K562 (cell line): ENCODE data around the gene MKNK2. TPM values are rescaled to one million over a fixed set of nuclear protein-coding genes. Genes with fewer than 3 reads are reported as not detected.

Experiments used
- CBFB ChIP-seq: sonication (generic); formaldehyde crosslinking; IDR thresholded peaks from 2 replicates; pipeline ENCODE4 v1.4.0; 2020; ENCODE audit warnings: mild to moderate bottlenecking, missing genetic modification reagents
- FOSL1 ChIP-seq: fragments of 200-800 bp; sonication (Bioruptor generic); conservative IDR thresholded peaks from 2 replicates; pipeline ENCODE4 v1.6.1; 2016; ENCODE audit warnings: missing genetic modification characterization, missing compliant biosample characterization
- FOXA3 ChIP-seq, 2 experiments: fragments of 450-650 bp in 1 of 2; sonication (generic) in 1 of 2; formaldehyde crosslinking; IDR thresholded peaks in 1 of 2; conservative IDR thresholded peaks in 1 of 2; 2 replicates each; pipeline versions ENCODE4 v1.4.0 to v1.8.0; 2020 to 2022; ENCODE audit warnings: mild to moderate bottlenecking in 2 of 2, missing genetic modification reagents in 1 of 2
- GATAD2B ChIP-seq: fragments of 450-650 bp; IDR thresholded peaks from 2 replicates; pipeline ENCODE4 v1.6.1; 2017; ENCODE audit warnings: mild to moderate bottlenecking, borderline replicate concordance
- MAX ChIP-seq: sonication (generic); formaldehyde crosslinking; IDR thresholded peaks from 2 replicates; pipeline ENCODE4 v1.9.0; 2022; ENCODE audit warnings: mild to moderate bottlenecking, missing genetic modification reagents
- NBN ChIP-seq: fragments of 450-650 bp; IDR thresholded peaks from 2 replicates; pipeline ENCODE4 v1.6.1; 2016; ENCODE audit warnings: low read depth, mild to moderate bottlenecking
- RBFOX2 ChIP-seq: fragments of 200-400 bp; formaldehyde crosslinking; IDR thresholded peaks from 2 replicates; pipeline ENCODE4 v1.6.1; 2017; ENCODE audit warnings: low read depth, mild to moderate bottlenecking, low read length, moderate library complexity
- RBM14 ChIP-seq: fragments of 200-400 bp; formaldehyde crosslinking; IDR thresholded peaks from 2 replicates; pipeline ENCODE4 v1.6.1; 2018; ENCODE audit warnings: low read depth, mild to moderate bottlenecking, low read length, moderate library complexity, borderline replicate concordance; ENCODE audit not compliant: insufficient read depth
- RERE ChIP-seq: sonication (generic); formaldehyde crosslinking; IDR thresholded peaks from 2 replicates; pipeline ENCODE4 v1.8.0; 2023; ENCODE audit warnings: missing genetic modification reagents, mild to moderate bottlenecking, borderline replicate concordance
- STAG1 ChIP-seq: sonication (generic); formaldehyde crosslinking; IDR thresholded peaks from 2 replicates; pipeline ENCODE4 v1.5.0; 2020; ENCODE audit warnings: missing genetic modification reagents, borderline replicate concordance
- ZBTB7A ChIP-seq: IDR thresholded peaks from 2 replicates; pipeline ENCODE4 v1.6.1; 2011; ENCODE audit warnings: low read depth, mild to moderate bottlenecking, low read length, moderate library complexity, borderline replicate concordance; ENCODE audit not compliant: control insufficient read depth
- ZC3H4 ChIP-seq: sonication (generic); formaldehyde crosslinking; IDR thresholded peaks from 2 replicates; pipeline ENCODE4 v1.9.0; 2021; ENCODE audit warnings: missing genetic modification reagents, borderline replicate concordance
- ZNF174 ChIP-seq: fragments of 250-450 bp; sonication (Bioruptor Pico); IDR thresholded peaks from 2 replicates; pipeline ENCODE4 v1.4.0; 2020; ENCODE audit warnings: mild to moderate bottlenecking
- polyA plus RNA-seq, 8 experiments: library from polyadenylated mRNA; depleted of rRNA in 4 of 8; stranded (reverse) in 5 of 8; unstranded in 3 of 8; fragments of >200 nt; fragmentation: Nextera tagmentation in 2 of 8; fragmentation: Illumina TruSeq in 1 of 8; extraction: Ambion mirVana in 2 of 8; extraction: Trizol in 1 of 8; gene quantifications; 2 replicates each; pipeline versions ENCODE4 v1.2.1 to v1.2.3, GENCODE V29; 2011 to 2014; ENCODE audit warnings: inconsistent platforms in 1 of 8, missing spikeins in 1 of 8
- total RNA-seq, 7 experiments: library from RNA; depleted of rRNA in 6 of 7; stranded (reverse); fragments of >200 nt in 6 of 7; fragmentation: Illumina TruSeq in 2 of 7; extraction: Trizol in 2 of 7; gene quantifications; 2 replicates each; pipeline versions ENCODE4 v1.2.1 to v1.2.3, GENCODE V29; 2011 to 2021; ENCODE audit warnings: low replicate concordance in 1 of 7

Gene MKNK2
- total and polyA plus RNA-seq, 9 of the 15 experiments (the other 6 are each of a cell fraction or from before 2014, with no cell fraction given) = 5.1 to 191 (median 51.9) TPM

- TF ChIP-seq RERE (CRISPR knock-in tag) = 0 out of 2 replicates have a peak, but pooled peaks have one; percentile 59
- TF ChIP-seq CBFB = no peak
- no peak for TF ChIP-seq ZBTB7A
- 0 out of 2 replicates have a peak, but pooled peaks have one; percentile 41 for TF ChIP-seq ZC3H4 (CRISPR knock-in tag)
- peak in 1 of 2 experiments; percentile 40; a peak in 1 of 4 replicates for TF ChIP-seq FOXA3 (CRISPR knock-in tag; conservative IDR thresholded peaks at IDR 0.05 in 1 of 2, IDR thresholded peaks at IDR 0.05 in 1 of 2)
- TF ChIP-seq FOSL1 (tag) = no peak
- TF ChIP-seq GATAD2B = no peak
- peak; percentile 96; the same call in 1 of the 2 replicates for TF ChIP-seq RBM14
- peak; percentile 39; the same call in 1 of the 2 replicates for TF ChIP-seq STAG1 (CRISPR knock-in tag)
- TF ChIP-seq NBN = no peak
- TF ChIP-seq RBFOX2 = peak; percentile 69
- TF ChIP-seq MAX (CRISPR knock-in tag) = 0 out of 2 replicates have a peak, but pooled peaks have one; percentile 19
- TF ChIP-seq ZNF174 (CRISPR knock-in tag) = no peak
- TF ChIP-seq, all 486 proteins: peak for 12
These were observed 1.9 kb downstream of the MKNK2 start (continued) for GRCh38 chr19:2048959-2049740.
